ENCODE measurements around the gene DDAH1. TPM values are rescaled to one million over a fixed set of nuclear protein-coding genes. Genes with fewer than 3 reads are reported as not detected.

DDAH1 gene
- total RNA-seq, 1 donor from 2014 or later, result 10.3 TPM

DNA sequence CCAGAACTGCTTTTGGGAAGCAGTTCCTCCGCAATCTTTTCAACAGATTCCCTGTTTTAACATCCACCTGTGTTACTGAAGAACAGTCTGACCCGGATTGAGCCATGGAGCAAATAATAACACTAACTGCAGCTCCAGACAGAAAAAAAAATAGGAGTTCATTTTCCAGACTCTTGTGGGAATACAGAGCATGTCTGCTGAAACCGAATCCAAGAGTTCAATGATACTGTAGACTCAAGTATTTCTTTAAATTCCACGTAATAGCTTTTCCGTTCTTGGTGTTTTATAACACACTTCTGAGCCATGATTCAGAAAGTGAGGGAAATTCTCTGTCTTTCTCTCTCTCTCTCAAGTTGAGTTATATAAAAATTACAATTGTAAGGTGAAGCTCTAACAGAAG is 60.6 kb downstream of the DDAH1 start:
- H3K27ac ChIP-seq, result no peak overlapping the region
- intact Hi-C loops (cut with DNase I), result no loop called here
- no peaks in the 10 kb centered on the region for H3K27me3 ChIP-seq
- no peak overlapping the region for H3K4me3 ChIP-seq
- no peaks in the 10 kb centered on the region for H3K9me3 ChIP-seq
- DNase-seq (ENCODE audit: extremely low spot score in 2 of 2), result no peak
- TF ChIP-seq, protein P1, sequence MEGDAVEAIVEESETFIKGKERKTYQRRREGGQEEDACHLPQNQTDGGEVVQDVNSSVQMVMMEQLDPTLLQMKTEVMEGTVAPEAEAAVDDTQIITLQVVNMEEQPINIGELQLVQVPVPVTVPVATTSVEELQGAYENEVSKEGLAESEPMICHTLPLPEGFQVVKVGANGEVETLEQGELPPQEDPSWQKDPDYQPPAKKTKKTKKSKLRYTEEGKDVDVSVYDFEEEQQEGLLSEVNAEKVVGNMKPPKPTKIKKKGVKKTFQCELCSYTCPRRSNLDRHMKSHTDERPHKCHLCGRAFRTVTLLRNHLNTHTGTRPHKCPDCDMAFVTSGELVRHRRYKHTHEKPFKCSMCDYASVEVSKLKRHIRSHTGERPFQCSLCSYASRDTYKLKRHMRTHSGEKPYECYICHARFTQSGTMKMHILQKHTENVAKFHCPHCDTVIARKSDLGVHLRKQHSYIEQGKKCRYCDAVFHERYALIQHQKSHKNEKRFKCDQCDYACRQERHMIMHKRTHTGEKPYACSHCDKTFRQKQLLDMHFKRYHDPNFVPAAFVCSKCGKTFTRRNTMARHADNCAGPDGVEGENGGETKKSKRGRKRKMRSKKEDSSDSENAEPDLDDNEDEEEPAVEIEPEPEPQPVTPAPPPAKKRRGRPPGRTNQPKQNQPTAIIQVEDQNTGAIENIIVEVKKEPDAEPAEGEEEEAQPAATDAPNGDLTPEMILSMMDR (IDR thresholded peaks at IDR 0.05), result no peak
- peaks cover 14% of the 10 kb centered on the region for H3K4me1 ChIP-seq
- no peaks in the 10 kb centered on the region for H3K36me3 ChIP-seq

DNA sequence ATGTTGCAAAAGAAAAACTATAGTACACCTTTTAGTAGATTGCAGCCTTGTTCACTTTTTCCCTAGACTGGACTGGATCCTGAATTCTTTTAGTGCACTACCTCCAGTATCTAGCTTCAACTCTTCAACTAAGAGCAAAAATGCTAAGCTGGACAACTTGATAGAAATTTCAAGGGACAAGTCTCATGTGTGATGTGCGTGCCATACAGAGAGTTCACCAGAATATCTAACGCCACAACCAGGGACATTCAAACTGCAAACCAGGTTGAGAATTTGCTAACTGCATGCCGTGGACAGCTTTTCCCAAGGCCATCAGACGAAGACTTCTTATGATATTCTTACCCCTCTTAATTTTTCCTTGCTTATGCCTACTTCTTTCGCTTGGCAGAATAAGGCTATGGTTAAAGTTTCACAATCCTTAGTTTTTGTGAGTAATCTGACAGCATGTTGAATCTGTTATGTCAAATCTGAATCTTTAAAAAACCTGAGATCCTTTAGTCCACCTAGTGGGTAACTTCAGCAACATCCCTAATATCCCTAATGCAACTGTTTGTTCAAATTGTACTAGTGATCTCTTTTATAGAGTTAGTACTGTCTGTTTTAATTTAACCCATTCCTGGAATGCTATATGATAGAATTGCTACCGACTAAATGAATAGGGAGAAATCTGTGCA is 66.4 kb downstream of the DDAH1 start:
- Histone ChIP-seq H3K4me1 (no peaks in the 10 kb centered on the region), H3K36me3 (no peaks in the 10 kb centered on the region), H3K27me3 (no peaks in the 10 kb centered on the region), H3K4me3 (no peak overlapping the region), H3K9me3 (no peaks in the 10 kb centered on the region), H3K27ac (no peak overlapping the region)
- intact Hi-C loops (cut with DNase I), result no loop called here
- DNase-seq (ENCODE audit: extremely low spot score in 2 of 2), result no peak
- TF ChIP-seq POLR2A (IDR thresholded peaks at IDR 0.05), result no peak
- TF ChIP-seq, protein P1 (IDR thresholded peaks at IDR 0.05), result no peak
- no peak for TF ChIP-seq POLR2AphosphoS5 (IDR thresholded peaks at IDR 0.05; ENCODE audit: insufficient read depth in 1 of 2, low read depth in 1 of 2)

DNA sequence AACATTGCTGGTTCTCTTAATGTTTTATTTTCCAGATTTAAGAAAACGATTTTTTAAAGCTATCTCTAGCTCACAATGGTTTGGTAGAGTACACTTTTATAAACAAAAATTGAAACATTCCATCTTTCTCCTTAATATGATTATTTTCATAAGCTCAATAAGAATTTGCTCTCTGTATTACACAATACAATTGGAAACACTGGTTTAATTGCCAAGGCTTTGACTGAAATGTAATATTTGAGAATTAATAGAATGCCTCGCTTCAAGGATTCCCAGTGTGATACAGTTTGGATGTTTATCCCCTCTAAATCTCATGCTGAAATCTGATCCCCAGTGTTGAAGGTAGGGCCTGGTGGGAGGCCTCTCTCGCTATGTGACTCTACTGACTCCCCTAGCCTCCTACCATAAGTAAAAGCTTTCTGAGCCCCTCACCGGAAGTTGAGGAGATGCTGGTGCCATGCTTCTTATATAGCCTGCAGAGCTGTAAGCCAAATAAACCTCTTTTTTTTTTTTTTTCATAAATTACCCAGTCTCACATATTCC is 67.4 kb downstream of the DDAH1 start:
- intact Hi-C loops (cut with DNase I), result no loop called here
- DNase-seq (ENCODE audit: extremely low spot score in 2 of 2), result no peak
- no peaks in the 10 kb centered on the region for H3K9me3 ChIP-seq

DNA sequence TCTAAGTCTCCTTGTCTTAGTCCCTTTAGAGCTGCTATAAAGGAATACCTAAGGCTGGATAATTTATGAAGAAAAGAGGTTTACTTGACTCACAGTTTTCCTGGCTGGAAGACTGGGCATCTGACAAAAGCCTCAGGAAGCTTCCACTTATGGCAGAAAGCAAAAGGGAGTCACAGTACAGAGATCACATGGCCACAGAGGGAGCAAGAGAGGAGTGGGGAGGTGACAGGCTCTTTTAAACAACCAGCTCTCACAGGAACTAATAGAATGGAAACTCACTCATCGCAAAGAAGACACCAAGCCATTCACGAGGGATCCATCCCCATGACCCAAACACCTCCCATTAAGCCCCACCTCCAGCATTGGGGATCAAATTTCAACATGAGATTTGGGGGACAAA is 68.8 kb downstream of the DDAH1 start:
- intact Hi-C loops (cut with DNase I), result no loop called here
- H3K27ac ChIP-seq, result no peak overlapping the region
- no peak overlapping the region for H3K4me3 ChIP-seq

More for the DNA sequence above, 67.4 kb downstream of the DDAH1 start:
- H3K27ac ChIP-seq, result no peak overlapping the region
- TF ChIP-seq POLR2AphosphoS5 (IDR thresholded peaks at IDR 0.05; ENCODE audit: insufficient read depth in 1 of 2, low read depth in 1 of 2), result no peak
- TF ChIP-seq, protein P1 (IDR thresholded peaks at IDR 0.05), result no peak
- TF ChIP-seq POLR2A (IDR thresholded peaks at IDR 0.05), result no peak
- no peaks in the 10 kb centered on the region for H3K27me3 ChIP-seq
- H3K36me3 ChIP-seq, result no peaks in the 10 kb centered on the region
- H3K4me3 ChIP-seq, result no peak overlapping the region
- no peaks in the 10 kb centered on the region for H3K4me1 ChIP-seq

DNA sequence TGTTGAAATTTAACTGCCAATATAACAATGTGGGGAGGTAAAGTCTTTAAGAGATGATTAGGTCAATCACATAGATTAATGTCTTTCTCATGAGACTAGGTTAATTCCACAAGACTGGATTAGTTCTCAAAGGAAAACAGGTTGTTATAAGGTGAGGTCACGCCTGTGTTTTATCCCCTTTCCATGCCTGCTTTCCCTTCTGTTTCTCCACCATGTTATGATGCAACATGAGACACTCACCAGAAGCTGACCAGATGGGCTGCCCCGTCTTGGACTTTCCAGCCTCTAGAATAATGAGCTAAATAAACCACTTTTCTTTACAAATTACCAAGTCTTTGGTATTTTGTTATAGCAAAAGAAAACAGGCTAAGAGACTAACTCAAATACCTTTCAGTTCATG is 70.8 kb downstream of the DDAH1 start:
- no peak for DNase-seq (ENCODE audit: extremely low spot score in 2 of 2)
- intact Hi-C loops (cut with DNase I), result no loop called here
- Histone ChIP-seq H3K27ac (no peak overlapping the region), H3K4me3 (no peak overlapping the region), H3K27me3 (no peaks in the 10 kb centered on the region), H3K36me3 (no peaks in the 10 kb centered on the region), H3K9me3 (no peaks in the 10 kb centered on the region), H3K4me1 (no peaks in the 10 kb centered on the region)
- TF ChIP-seq POLR2A (IDR thresholded peaks at IDR 0.05) (no peak), POLR2AphosphoS5 (IDR thresholded peaks at IDR 0.05; ENCODE audit: insufficient read depth in 1 of 2, low read depth in 1 of 2) (no peak)
- TF ChIP-seq, protein P1 (IDR thresholded peaks at IDR 0.05), result no peak

More for the DNA sequence above, 68.8 kb downstream of the DDAH1 start:
- no peaks in the 10 kb centered on the region for H3K27me3 ChIP-seq
- no peaks in the 10 kb centered on the region for H3K4me1 ChIP-seq
- H3K9me3 ChIP-seq, result no peaks in the 10 kb centered on the region
- no peak for TF ChIP-seq POLR2AphosphoS5 (IDR thresholded peaks at IDR 0.05; ENCODE audit: insufficient read depth in 1 of 2, low read depth in 1 of 2)
- TF ChIP-seq POLR2A (IDR thresholded peaks at IDR 0.05), result no peak
- TF ChIP-seq, protein P1 (IDR thresholded peaks at IDR 0.05), result no peak
- DNase-seq (ENCODE audit: extremely low spot score in 2 of 2), result no peak
- H3K36me3 ChIP-seq, result no peaks in the 10 kb centered on the region

Data from vagina (tissue), 2 donors.